GM19193 (cell line): ENCODE data around the gene CTPS2.

ENCODE experiments used
- POLR2A ChIP-seq: IDR thresholded peaks from 4 replicates; pipeline ENCODE4 v1.6.1; 2011; ENCODE audit not compliant: insufficient read depth, insufficient read length; ENCODE audit errors: extremely low read depth

Gene CTPS2

DNA sequence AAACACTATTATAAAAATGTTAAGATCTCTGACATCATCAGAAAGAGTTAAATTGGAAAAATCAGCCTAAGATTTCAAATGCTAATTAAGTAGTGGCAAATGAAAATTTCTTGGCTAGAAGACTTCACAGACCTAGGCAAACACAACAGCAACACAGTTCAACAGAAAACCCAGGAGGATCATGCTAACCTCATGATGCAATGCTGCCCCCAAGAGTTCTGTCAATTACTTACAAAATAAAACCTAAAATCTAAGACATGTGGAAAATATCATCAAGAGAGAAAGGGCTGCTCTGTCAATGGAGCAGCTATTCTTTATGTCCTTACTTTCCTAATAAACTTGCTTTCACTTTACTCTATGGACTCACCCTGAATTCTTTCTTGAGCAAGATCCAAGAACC, 41.5 kb downstream of the CTPS2 start:
- no peak for TF ChIP-seq POLR2A

DNA sequence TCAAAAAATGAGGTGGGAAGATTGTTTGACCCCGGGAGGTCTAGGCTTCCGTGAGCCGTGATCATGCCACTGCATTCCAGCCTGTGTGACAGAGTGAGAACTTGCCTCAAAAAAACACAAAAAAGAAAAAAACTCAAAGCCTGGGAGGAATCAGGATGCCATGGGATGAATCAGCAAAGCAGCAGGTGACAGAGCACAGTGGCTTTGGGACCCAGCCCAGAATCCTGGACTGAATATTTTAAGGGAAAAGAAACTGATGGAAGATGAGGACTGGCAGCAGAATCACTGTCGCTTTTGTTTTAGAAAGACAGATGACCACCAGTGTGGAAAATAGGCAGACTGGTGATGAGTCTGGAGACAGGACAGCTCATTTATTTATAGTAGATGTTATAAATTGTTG, 45.9 kb downstream of the CTPS2 start:
- TF ChIP-seq POLR2A: no peak

DNA sequence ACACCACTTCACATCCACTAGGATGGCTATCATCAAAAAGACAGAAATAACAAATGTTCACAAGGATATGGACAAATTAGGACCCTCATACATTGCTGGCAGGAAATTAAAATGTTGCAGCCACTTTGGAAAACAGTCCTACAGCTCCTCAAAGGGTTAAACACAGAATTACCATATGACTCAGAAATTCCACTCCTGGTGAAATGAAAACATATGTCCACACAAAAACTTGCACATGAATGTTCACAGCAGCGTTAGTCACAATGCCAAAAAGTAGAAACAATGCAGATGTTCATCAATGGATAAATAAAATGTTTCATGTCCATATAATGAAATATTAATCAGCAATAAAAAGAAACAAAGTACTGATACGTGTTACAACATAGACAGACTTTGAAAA, 47.4 kb downstream of the CTPS2 start:
- no peak for TF ChIP-seq POLR2A

DNA sequence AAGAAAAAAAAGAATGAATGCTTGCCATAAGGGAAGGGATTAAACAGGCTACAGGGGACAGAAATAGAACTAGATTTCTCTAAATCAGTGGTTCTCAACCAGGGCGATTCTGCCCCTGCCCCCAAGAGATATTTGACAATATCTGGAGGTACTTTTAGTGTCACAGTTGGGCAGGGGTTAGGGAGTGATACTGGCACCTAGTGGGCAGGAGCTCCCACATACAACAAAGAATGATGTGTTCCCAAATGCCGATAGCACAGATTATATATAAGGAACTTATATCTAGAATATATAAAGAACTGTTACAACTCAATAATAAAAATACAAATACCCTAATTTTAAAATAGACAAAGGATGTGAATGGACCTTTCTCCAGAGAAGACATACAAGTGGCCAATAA, 47.8 kb downstream of the CTPS2 start:
- TF ChIP-seq POLR2A: no peak

DNA sequence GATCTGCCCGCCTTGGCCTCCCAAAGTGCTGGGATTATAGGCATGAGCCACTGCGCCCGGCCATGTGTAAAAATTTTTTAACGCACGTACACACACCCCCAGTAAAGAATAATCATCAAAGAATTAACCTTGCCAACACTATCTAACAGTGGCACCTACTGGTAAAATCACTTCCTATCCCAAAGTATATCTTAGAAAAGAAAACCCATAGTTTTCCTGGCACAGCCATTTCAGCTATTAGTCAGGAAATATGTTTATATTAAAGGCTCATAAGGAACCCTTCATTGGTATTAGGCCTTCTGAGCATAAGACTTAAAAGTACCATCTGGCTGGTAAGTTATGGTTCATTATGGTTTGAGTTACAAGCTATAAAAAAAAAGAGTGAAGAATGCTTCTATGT, 48.4 kb downstream of the CTPS2 start:
- no peak for TF ChIP-seq POLR2A

DNA sequence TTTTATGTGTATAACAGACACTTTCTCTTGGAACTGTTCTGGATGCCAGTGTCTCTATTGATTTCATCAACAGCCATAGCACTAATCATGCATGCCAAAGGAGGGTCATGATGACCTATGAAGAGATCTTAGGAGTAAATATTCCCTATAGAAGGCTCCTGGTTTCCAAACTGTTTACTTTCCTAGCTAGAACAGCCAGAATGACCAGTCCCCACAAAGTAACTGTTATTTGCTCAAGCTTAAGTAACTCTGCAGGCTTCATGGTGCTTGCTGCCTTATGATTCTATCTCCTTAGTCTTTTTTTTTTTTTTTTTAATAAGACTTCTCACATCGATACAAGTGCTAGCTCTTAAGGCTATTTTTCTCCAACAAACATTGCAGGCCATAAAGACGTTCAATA, 50.1 kb downstream of the CTPS2 start:
- no peak for TF ChIP-seq POLR2A

DNA sequence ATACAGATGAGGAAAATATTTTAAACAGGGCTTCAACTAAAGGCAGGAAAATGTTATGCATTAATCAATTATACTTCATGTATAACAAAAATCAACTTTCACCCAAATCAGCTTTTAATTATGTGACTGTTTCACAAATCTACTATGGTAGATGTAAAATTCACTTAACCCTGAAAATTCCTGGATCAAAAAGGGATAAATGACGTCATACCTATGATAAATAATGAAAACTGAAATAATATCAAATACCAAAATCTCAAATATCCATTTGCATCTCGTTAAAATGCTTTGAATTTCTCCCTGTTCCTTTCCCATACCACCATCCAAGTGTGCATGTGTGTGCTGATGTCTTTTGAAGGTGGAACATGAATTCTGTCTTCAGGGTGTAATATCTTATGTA, 51.0 kb downstream of the CTPS2 start:
- no peak for TF ChIP-seq POLR2A

DNA sequence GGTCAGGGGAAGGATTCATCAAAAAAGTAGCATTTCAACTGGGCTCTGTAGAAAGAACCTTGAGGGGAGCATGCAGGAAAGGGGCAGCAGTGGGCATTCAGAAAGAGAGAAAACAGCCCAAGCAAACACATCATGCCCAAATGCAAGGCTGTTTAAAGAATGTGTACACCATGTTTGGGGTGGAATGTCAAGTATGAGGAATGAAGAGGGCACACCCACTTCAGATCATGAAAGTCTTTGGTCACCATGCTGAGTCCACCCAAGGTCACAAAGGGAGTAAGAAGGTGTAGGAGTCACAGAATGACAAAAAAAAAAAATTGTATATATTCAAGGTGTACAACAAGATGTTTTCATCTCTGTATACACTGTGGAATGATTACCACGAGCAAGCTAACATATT, 53.1 kb downstream of the CTPS2 start:
- no peak for TF ChIP-seq POLR2A

DNA sequence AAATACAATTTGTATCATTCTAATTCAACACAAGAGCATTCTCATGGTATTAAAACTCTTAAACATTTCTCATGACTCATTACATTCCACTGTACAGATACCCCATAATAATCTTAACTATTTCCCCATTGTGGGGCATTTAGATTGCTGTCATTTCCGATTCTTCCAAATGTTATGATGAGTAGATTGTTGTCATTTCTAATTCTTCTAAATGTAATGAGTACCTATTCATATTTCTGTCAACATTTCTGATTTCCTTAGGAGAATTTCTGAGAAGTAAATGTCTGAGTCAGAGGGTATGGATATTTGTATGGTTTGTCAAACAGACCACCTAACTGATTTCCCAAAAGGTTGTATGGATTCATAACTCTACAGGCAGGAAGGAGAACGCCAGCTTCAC, 54.2 kb downstream of the CTPS2 start:
- TF ChIP-seq POLR2A: no peak

DNA sequence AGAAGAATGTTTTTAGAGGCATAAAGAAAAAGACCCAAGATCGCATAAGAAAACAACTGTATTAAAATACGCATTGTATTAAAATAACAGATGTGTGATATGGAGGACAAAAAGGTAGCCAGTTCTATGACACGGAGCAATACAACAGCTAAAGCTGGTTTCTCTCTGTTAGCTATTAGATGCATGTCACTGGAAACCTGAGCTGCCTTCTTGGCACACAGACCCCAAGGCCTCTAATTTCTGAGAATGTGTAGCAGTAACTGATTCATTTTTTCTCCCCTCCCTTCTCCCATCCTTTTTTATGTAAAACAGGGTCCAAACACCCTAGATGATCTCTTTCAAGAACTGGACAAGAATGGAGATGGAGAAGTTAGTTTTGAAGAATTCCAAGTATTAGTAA, 58.4 kb downstream of the CTPS2 start:
- no peak for TF ChIP-seq POLR2A

DNA sequence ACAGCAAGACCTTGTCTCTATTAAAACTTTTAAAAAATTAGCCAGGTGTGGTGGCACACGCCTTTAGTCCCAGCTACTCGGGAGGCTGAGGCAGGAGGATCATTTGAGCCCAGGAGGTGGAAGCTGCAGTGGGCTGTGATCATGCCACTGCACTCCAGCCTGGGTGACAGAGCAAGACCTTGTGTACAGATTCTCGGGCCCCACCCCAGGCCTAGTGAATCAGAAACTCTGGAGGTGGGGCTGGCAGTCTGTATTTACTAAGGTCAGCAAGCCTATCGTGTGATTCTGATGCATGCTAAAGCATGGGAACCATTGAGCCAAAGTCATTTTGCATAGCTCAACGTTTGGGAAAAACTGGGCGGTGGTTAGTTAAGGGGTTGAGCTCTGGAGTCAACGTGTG, 59.0 kb downstream of the CTPS2 start:
- no peak for TF ChIP-seq POLR2A

DNA sequence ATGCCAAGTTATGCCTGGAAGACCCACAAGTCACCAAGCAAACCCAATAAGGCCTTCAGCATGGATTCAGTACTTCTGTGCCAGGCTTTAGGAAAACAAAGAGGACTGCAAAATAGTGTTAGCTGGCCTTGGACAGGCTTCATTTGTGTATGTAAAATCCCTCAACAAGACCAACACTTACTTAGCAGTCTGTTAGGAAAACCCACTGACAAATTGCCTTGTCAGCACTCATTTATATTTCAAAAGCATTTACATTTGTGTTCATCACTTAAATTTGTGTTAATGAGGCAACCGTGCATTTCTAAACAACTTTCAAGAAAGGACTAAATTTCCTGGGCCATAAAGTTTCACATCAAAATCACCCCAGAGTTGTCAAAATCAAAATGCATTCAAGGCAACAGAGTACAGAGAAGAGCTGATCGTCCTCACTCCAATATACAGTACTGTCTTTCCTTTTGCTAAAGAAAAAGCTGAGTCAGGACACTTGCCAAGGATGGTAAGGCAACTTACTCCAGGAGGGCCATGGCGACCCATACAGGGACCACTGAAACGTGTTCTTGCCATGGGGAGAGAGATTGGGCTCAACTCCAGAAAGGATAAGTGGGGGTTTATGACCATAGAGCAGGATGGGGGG, 61.0 kb downstream of the CTPS2 start:
- no peak for TF ChIP-seq POLR2A

DNA sequence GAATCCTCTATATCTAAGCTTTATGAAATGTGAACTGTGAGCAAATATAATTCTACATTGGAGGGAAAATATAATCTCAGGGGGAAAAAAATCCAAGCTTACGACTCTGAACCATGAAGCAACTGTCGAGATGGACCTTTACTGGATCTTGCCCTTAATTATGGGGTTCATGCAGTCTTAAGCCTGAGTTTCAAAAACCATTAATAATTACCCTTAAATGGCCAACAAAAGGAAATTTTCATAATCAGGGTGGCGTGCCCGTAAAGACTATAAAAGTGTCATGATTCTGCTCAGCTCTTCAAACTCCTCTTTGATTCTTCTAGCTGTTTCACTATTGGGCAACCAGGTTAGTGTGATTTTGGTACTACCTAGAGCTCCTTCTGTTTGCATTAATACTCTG, 62.6 kb downstream of the CTPS2 start, which contains the start of gene S100G:
Gene S100G (plus strand): TSS at position 301 of the 400 bp plus-strand sequence. CDS start 849 bp downstream, outside the sequence.
- no peak for TF ChIP-seq POLR2A

DNA sequence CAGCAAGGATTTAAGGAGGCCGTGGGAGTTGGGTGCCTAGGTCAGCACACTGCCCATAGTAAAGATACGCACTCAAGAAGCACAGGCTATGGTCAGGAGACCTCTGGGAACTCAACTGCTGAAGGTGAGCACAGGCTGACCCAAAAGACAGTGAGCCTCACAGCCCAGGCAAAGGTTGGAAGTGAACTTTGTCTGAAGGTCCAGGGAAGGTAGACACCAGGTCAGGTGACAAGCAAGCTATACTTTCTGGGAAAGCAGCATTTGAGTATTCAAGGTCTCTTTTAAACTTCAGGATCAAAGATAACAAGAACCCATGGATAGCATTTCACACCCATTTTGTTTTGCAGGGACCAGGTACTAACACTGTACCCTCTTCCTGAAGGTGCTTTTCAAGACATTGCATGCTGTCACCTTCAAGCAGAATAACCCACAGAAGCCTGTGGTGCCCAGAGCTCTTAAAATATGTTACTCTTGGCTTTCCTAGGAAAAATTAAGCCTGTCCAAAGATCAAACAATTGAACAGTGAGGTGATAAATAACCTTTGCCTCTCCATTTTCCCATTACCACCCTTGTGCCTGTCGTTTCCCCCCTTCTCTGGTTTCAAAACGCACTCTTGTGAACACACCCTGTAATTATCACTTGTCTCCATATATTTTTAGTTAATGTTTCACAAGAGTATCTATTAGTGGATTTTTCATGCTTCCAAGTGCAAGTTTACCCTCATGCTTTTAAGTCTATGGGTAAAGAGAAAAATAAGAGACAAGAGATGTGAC, 65.9 kb downstream of the CTPS2 start:
- TF ChIP-seq POLR2A: no peak

DNA sequence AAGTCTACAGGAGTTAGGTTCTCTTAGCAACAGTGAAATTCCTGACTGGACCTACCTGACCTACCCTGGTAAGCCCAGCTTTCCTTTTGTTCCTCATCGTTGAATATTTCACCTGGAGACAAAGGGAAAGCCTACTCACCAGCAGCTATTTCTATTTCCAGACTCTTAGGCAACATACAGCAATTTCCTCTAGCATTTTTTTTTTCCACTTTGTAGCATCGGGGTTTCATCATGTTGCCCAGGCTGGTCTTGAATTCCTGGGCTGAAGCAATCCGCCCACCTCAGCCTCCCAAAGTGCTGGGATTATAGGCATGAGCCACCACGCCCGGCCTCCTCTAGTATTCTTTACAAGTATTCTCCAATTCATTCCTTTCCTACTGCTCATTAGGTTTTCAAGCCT, 69.3 kb downstream of the CTPS2 start:
- TF ChIP-seq POLR2A: no peak

DNA sequence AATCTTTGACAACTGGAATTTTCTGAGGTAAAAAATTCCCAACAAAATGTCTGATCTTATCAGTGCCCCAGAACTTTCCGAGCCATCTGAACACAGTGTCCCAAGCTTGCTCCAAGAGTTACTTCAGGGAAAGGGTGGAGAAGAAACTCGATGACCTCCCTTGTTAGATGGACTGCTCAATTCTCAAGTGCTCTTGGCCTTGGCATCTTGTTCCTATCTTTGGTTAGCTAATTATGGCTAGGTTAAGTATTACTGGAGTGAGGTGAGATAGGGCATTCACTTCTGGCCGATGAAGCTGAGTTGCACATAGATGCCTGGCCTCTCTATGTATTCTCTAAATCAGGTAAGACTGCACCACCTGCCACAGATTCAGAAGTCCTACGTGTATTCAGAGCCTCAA, 71.6 kb downstream of the CTPS2 start:
- no peak for TF ChIP-seq POLR2A
